Fibroblast of skin of left quadriceps (primary cell): ENCODE results near the gene NR1D2.

ENCODE experiments used
- DNase-seq, 2 experiments: peaks; one replicate each; pipeline ENCODE4 v3.0.0-alpha.2; 2013; ENCODE audit warnings: low read depth in 2 of 2

The NR1D2 gene

DNA sequence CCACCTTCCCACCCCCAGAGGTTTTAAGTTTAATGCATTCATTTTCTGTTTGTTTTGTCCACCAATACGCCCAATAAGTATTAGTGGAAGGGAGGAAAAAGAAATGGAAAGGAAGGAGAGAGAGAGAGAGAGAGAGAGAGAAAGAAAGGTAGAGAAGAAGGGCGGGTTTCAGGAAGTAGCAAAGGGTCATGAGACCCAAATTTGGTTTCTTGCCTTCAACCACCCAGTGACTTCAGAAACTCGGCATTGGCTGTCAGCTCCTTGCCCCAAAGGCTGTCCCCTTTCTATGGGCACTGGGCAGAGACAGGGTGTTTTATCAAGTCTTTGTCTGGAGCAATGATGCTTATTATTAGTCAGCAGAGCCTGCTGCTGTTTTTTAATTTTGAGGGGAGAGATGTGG lies 13.5 kb upstream of the NR1D2 start:
- no peak for DNase-seq

DNA sequence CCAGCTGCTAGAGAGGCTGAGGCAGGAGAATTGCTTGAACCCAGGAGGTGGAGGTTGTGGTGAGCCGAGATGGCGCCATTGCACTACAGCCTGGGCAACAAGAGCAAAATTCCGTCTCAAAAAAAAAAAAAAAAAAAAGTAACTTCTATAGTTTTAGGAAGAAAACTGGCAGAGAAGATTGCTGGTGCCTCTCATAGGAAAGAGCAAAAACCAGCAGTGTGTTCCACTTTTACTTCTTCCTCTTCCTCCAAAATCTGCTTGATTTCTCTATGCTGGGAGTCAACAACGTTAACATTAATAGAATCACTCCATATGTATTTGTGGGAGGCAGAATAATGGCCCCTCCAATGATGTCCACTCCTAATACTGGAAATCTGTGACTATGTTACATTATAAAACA lies 12.5 kb upstream of the NR1D2 start:
- no peak for DNase-seq

DNA sequence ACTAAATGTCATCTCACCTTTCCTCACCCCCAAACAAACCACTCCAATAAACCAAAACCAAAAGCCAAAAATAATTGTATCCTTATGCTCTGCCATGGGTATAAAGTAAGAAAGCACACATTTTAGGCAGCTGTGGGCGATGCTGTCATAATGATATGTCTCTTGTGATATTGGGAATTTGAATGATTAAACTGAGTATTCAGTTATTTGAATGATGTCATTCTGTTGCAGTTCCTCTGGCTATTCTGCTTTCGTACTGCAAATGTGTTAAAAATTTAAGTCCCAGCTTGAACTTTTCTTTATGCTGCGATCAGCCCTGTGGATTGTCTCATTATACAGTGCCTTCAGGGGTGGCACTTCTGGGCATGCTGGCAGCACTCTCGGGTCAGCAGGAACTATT lies 10.8 kb upstream of the NR1D2 start:
- no peak for DNase-seq

DNA sequence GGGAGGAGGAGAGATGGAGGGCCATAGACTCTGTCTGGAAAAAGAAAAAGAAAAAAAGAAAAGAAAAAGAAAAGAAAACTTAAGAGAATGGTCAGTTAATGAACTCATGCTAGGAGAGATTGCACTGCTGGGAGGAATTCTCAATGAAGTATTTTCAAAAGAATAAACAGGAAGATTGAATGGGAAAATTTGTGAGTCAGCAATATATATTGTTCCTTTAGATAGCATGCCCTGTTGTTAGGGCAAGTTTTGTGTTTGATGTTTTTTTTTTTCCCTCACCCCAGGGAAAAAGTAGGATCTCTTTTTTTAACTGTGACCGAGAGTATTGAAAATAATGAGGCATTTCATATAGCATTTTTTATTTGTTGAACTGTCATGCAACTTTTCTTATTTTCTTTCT lies 7.8 kb upstream of the NR1D2 start:
- DNase-seq, result no peak

DNA sequence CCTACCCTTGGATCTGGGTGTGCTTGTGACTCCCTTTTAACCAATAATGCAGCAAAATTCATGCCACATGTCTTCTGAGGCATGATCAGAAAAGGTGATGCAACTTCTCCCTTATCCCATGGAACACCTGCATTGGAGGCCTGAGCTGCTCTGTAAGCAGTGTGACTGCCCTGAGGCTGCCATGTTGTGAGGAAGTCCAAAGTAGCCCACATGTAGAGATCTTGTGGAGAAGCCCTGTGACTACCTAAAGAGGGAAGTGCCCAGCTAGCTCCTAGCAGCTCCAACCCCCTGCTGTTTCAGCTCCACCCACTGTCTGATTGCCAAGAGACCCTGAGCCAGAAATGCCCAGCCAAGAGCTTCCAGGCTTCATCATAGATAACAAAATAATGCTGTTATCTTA lies 6.4 kb upstream of the NR1D2 start:
- DNase-seq, result no peak

DNA sequence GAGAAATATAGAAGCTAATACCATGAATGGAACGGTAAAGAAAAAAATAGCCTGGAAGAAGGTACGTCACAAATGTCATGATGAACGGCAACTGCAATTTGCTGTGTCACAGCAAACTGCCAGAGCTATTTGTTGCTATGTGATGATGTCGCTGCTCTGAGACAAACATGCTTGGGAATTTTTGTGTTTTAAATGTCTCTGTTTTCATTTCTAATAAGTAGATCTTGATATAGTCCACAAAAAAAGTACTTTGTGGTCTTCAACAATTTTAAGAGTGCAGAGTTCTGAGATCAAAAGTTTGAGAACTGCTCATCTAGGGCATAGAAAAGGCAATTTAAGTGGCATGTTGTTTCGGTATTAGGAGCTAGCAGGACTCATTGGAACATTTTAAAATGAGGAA lies 4.3 kb upstream of the NR1D2 start:
- no peak for DNase-seq

DNA sequence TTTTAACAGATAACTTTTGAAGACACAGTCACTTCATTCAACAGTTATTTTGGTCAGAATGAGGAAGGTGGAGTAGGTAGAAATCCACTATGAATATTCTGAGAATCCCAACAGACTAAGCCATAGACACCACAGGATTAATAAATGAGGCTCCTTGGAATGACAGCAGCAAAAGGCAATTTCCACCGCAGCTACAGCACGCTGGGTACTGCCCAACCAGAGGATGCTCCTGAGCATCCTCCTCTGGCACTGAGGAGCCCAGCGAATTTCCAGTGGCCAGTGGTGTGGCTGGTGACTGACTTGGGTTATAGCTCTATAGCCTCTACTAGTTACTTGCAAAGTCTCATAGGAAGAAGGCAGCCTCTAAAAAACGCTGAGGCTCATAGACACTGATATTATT lies 3.6 kb upstream of the NR1D2 start:
- no peak for DNase-seq

DNA sequence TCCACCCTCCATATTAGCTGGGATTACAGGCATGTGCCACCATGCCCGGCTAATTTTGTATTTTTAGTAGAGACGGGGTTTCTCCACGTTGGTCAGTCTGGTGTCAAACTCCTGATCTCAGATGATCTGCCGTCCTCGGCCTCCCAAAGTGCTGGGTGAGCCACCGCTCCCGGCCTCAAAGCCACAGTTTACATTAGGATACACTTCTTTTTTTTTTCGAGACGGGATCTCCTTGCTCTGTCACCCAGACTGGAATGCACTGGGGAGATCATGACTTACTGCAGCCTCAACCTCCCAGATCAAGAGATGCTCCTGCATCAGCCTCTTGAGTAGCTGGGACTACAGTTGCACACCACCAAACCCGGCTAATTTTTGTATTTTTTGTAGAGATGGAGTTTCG lies 2.5 kb upstream of the NR1D2 start:
- no peak for DNase-seq

DNA sequence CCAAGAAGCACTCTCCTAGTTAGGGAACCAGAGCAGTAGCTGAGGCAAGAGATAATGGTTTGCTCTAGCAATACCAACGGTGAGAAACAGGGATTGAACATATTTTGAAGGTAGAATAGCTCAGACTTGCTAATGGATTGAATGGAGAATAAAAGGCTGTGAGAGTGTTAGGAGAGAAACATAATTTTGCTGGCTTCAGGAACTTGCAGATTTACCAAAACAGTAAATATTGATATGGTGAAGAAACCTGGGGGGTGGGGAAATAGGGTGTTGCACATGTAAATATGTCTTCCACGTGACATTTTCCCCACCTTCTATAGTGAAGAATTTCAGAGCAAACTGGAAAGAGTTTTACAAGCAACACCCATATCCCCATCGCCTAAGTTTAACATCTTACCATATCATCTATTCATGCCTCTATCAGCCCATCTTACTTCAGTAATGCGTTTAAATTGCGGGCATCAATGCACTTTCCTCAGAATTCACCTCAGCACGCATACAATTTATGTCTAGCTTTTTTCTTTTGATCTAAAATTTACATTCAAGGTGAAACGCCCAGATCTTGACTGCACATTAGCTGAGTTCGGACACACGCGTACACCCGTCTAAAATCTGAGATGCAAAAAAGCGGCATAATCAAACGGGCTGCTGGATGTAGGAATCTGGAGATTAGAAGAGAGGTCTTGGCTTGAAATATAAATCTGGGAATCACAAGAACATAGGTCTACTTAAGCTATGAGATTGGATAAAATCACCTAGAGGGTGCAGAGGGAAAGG lies 891 bp upstream of the NR1D2 start:
- no peak for DNase-seq

DNA sequence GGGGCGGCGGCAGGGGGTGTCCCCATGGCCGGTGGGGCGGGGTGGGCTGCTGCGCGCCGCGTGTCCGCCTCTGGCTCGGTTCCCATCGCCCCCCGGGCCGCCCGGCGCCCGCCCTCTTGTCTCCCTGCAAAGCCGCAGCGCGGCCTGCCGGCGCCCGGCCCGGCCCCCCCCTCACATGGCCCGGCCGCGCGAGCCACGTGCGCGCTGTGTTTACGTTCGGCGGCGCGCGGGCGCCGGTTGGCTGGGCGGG lies 502 bp downstream of the NR1D2 start:
- no peak for DNase-seq

DNA sequence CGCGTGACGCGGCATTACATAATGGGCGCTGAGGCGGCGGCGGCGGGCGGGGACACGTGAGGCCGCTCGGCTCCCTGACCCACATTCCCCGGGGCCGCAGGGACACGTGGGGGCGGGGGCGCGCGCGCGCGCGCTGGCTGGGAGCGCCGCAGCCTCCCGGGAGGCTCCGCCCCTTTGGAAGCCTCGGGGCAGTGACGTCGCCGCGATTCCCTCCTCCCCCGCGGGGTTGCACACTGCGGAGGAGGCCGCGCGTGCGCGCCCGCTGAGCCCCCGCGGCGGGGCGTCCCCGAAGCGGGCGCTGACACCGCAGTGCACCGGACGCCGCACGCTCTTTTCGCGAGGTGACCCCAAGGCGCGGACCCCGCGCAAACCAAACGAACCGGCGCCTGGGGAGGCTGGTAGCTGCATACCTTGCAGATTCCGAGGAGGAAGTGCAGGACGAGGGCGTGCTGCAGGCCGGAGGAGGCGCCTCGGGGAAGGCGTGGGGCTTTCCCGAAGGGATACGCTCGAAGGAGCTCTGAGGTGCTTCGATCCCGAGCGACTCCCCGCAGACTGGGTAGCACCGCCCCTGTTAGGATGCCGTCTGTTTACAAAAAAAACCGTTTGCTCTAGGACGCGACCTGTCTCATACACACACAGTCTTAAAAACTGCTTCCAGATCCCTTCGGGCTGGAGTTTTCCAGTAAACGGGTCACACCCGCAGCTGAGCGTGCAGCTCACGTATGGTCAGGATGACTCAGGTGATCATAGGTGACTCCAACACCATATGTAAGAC lies 1.0 kb downstream of the NR1D2 start:
- DNase-seq, result peak; percentile 95 to 96

DNA sequence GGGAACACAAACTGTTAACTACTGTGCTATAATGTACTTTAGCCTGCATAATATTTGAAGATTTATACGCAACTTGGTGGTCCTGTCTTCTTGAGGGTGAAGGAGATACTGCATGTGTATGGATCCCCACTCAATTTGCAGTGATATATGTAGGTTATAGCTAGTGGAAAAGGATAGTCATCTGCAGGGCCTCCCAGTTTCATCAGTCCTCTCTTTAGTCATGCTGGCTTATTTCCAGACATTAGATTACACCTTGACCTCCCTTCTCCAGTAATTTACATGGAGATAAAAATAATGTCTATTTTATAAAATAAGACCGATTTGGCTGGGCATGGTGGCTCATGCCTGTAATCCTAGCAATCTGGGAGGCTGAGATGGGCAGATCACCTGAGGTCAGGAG lies 3.7 kb downstream of the NR1D2 start:
- DNase-seq, result no peak

DNA sequence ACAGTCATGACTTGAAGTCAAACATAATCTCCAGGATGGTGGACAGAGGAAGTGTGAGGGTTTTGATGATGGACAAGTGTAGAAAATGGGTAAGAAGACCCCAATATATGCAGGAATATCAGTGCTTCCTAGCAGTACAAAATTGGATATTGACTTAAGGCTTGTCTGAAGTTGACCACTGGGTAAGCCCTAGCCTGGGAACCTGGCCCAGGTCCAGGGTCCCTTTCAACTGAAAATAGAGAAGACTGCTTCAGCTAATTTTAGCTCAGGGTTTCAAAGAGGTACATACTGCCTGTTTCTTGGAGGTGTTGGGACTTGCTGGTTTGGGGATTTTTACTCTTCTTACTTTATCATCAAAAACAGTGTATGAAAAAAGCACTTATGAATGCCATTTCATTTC lies 4.7 kb downstream of the NR1D2 start:
- DNase-seq, result no peak

DNA sequence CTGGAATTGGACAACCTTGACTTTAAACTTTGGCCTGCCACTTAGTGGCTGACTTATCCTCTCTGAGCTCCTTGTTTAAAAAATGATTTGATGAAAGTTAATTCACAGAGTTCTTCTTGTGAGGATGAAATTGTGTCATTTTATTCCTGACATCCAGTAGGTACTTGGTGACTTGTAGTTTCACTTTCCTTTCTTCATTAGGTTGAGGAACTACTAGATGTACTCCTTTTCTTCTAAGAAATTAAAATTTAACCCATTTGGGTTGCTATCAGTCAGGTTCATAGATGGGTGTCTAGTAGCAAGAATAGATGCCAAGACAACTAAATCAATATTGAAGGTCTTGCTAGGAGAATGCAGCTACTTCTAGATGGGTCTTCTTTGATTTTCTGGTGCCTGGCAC lies 5.2 kb downstream of the NR1D2 start:
- no peak for DNase-seq

DNA sequence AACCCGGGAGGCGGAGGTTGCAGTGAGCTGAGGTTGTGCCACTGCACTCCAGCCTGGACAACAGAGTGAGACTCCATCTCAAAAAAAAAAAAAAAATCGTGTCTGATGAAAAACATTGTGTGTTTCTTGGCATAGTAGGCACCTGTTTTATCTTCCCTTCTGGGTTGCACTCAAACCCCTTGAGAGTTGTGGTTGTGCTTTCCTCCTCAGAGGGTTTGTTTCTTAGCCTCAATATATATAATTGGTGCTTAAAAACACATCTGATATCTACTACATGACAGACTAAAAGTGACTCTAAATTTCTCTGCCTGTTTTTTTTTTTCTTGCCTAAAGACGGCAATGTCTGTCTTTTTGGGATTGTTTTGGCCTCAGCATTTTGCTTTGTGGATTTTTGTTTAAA lies 7.6 kb downstream of the NR1D2 start:
- no peak for DNase-seq

DNA sequence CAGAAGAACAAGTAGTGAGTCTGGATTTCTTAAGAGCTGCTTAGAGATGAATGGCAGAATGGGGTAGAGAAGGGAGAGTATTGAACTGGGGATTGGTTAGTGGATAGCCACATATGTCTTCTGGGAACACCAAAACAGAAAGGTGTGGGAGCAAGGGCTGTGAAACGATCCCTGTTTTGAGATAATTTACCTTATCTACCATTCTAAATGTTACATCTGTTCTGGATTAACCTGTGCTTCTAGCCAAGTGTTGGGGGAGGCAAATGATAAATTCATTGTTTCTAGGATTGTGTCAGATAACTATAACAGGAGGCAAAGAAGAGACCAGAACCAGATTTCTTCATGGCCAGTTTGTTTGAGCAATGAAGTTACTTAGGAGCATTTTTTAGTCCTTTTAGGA lies 8.4 kb downstream of the NR1D2 start:
- DNase-seq, result no peak

DNA sequence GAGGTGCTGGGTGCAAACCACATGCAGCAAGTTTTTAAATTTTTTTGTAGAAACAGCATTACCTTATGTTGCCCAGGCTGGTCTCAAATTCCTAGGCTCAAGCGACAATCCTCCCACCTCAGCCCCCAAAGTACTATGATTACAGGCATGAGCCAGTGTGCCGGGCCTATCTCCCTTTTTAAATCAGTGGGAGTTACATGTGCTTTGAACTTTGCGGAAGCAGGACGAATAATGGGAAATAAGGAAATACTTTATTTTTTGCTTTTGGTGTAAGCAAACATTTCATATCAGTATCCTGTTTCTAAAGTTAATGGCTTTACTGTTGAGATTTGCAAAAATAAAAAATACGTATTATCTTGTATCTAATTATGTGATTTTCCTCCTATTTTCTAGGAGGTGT lies 9.1 kb downstream of the NR1D2 start:
- no peak for DNase-seq

DNA sequence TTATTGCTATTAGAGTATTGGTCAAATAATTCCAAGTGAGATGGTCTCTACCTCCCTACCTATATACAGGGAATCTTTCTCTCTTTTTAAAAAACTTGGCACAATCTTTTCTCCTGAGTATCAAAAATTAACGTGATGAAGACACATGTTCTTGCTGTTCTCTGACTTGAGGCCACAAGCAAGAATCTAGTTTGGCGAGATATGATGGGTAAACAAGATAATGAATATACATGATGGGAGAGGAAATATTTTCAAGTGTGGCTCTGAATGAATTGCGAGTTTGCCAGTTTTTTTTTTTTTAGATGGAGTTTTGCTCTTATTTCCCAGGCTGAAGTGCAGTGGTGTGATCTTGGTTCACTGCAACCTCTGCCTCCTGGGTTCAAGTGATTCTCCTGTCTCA lies 11.6 kb downstream of the NR1D2 start:
- DNase-seq, result no peak

DNA sequence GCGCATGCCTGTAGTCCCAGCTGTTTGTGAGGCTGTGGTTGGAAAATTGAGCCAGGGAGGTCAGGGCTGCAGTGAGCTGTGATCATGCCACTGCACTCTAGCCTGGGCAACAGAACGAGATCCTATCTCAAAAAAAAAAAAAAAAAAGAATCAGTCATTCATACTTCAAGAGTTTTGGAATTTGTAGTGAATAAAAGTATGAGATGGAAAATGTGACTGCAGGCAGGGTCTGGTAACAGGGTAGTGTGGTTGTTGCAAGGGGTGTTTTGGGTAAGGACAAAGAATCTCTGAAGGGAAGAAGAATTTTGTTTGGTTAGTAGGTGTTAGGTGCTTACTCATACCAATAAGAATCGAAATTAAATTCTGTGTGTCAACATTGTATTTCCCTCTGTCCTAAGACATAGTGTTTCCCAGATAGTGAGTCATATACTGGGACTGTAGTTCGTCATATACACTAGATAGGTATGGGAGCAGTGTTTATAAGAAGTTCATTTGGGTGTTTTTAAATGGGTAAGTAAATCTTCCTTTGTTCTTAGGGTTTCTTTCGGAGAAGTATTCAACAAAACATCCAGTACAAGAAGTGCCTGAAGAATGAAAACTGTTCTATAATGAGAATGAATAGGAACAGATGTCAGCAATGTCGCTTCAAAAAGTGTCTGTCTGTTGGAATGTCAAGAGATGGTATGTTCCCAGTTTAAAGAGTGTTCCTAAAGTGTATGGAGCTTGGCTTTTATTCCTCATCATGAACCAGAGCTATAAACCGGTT lies 14.2 kb downstream of the NR1D2 start:
- peak; percentile 61 to 70 for DNase-seq

DNA sequence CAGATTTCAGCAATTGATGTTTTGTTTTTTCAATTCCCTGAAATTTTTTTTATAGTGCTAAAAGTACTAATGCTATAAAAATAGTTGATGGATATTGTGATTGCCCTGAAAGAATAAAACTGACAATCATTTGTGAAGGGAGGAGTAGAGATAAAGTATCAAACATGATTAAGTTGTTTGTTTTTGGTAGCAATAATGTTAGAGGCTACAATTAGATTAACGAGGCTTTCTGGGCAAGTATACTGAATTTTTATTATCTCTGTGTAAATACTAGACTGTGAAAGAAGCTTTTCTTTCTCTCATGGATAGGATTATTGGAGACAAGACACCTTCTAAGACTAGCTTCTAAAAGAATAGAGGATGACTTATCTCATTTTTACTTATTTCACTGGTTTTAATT lies 15.6 kb downstream of the NR1D2 start:
- no peak for DNase-seq

DNA sequence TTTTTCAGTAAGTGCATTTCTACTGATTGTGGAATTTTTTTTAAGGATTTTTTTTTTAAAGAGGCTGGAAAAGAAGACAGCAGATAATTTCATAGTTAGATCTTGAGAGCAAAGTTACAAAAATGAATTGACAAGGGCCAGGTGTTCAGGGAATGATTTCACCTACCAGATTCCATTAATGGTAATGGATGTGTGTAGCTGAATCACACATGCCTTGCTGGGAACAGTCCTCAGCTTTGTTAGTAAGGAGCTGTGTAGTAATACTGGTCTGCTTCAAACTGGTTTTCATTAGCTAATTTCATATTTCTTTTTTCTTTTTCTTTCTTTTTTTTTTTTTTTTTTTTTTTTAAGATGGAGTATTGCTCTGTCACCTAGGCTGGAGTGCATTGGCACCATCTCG lies 16.0 kb downstream of the NR1D2 start:
- no peak for DNase-seq

DNA sequence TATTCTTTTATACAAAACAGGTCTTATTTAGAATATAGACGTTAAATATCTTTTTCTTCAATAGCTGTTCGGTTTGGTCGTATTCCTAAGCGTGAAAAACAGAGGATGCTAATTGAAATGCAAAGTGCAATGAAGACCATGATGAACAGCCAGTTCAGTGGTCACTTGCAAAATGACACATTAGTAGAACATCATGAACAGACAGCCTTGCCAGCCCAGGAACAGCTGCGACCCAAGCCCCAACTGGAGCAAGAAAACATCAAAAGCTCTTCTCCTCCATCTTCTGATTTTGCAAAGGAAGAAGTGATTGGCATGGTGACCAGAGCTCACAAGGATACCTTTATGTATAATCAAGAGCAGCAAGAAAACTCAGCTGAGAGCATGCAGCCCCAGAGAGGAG lies 16.8 kb downstream of the NR1D2 start:
- no peak for DNase-seq
